ENCODE measurements around the gene ISX.

Gene ISX

DNA sequence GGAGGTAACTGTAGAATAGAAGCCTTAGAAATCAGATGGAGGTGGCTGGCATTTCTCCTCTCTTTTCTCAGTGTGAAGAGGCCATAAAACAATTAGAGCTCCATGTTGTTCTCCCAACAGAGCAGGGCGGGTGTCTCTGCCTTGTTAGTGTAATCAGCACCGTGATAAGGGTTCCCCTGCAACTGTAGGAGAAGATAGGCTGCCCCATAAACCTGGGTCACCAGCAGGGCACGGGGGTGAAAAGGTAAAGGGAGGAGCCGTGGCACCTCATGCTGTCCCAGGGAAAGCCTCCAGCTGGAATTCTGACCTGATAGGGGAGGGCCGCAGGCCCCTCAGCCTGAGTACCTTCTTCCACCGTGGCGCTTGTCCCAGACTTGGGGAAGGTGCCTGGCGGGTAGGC, 68.7 kb downstream of the ISX start:
- Mint-ChIP-seq H3K4me1 (peaks cover 33% of the 10 kb centered on the region), H3K27me3 (ENCODE audit: low read depth, poor library complexity) (peaks cover 80% of the 10 kb centered on the region), H3K27ac (no peak overlapping the region), H3K4me3 (no peak overlapping the region), H3K36me3 (ENCODE audit: low read depth) (no peaks in the 10 kb centered on the region), H3K9me3 (peaks cover 14% of the 10 kb centered on the region)
- no peak for DNase-seq
- TF ChIP-seq CTCF (IDR thresholded peaks at IDR 0.05) = no peak

GRCh38 chr22:35135165-35135564, 69.2 kb downstream of the ISX start:
- no peak overlapping the region for H3K27ac Mint-ChIP-seq
- H3K4me3 Mint-ChIP-seq = no peak overlapping the region
- DNase-seq = no peak
- H3K27me3 Mint-ChIP-seq (ENCODE audit: low read depth, poor library complexity) = peaks cover 78% of the 10 kb centered on the region
- peaks cover 14% of the 10 kb centered on the region for H3K9me3 Mint-ChIP-seq
- no peaks in the 10 kb centered on the region for H3K36me3 Mint-ChIP-seq (ENCODE audit: low read depth)
- peaks cover 33% of the 10 kb centered on the region for H3K4me1 Mint-ChIP-seq
- no peak for TF ChIP-seq CTCF (IDR thresholded peaks at IDR 0.05)

All from nephron progenitor cell (in vitro differentiated cells).